ENCODE data around the gene ZBTB12.
"Not testable (repeated sequence)": the region's sequence is repeated elsewhere in the genome, so short reads cannot be mapped to it uniquely, and the experiment has no call there.

Gene ZBTB12

DNA sequence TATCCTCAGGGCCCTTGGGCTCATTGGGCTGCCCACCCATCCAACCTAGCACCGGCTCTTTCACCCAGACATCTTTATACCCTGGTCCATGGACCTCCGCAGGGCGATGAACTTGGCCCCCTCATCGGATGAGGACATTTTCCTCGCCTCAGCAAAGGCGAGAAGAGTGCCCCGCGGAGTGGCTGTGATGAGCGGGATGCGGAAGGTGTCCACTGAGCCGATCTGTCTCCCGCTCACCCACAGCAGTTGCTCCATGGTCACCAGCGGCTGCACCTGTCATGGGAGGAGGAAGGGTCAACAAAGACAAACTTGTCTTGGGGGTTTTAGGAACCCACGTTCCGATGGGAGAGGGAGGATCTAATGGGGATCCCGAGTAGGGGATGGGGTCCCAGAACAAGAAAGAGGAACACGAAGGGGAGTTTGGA lies 40.0 kb downstream of the ZBTB12 start:
- peak in 1 of 10 donors; percentile 77 for DNase-seq
- intact Hi-C loops (cut with DNase I), result loop anchor here (2.0 to 10.0 kb wide), 3 partner anchors 35 to 317 kb away; partner anchors contain the start of genes ABHD16A, ATP6V1G2, DDX39B and EHMT2

DNA sequence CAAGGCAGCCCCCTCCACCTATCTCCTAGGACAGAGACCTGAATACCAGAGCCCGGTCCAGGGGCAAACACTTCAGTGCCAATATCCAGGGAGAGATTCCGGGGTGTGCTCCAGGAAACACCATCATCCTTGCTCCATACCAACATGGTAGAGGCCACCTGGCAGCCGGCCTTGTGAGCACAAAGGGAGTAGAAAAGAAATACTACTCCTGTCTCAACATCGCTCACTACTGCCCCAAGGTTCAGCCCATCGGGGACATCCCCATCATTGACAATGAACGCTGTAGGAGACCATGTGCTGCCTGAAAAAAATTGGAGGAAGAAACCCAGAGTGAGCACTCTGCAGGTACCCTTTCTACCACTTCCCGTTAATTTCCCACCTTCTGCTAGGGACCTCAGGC lies 40.7 kb downstream of the ZBTB12 start:
- DNase-seq, result peak in 1 of 10 donors; percentile 13
- intact Hi-C loops (cut with DNase I), result loop anchor here (10.0 kb wide), 1 partner anchor 316 kb away; the partner anchor contains the start of genes ATP6V1G2, DDX39B and NFKBIL1

DNA sequence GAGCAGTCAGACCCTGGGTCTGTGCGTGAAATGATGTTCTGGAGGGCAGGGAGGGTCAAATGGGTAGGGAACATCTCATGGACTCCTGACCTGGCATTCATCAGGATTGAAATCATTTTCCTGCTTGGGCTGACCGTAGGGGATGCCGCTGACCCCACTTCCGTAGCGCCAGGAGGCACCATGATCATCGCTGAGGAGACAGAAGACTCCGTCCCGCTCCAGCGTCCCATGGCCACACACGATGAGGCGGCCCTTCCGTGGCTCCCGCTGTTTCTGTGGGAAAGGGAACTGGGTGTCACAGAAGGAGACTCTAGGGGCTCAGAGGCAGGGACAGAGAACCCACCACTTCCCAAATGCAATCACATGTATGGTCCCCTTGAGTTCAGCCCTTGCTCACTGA lies 41.5 kb downstream of the ZBTB12 start:
- DNase-seq, result peak in 1 of 10 donors; percentile 62
- intact Hi-C loops (cut with DNase I), result loop anchor here (10.0 kb wide), 1 partner anchor 316 kb away; the partner anchor contains the start of genes ATP6V1G2, DDX39B and NFKBIL1

DNA sequence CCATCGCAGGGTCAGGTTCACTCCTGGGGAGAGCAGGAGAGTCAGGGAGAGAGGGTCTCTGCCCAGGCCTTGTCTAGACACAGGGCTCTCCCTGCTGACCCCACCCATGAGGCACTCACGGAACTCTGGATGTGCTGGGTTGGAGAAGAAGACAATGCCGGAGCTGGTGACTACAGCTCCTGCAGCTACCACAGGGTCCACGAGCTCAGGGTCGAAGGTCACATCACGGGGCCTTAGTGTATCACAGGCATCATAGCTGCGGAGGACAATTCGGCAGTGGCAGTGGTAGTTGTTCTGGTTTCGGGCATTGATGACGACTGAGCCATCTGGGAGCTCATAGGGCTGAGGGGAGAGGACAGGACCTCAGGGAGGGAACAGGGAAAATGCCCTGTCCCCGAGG lies 42.0 kb downstream of the ZBTB12 start:
- intact Hi-C loops (cut with DNase I), result loop anchor here (10.0 kb wide), 1 partner anchor 315 kb away; the partner anchor contains the start of genes ATP6V1G2, DDX39B and NFKBIL1
- DNase-seq, result peak in 1 of 10 donors; percentile 36

DNA sequence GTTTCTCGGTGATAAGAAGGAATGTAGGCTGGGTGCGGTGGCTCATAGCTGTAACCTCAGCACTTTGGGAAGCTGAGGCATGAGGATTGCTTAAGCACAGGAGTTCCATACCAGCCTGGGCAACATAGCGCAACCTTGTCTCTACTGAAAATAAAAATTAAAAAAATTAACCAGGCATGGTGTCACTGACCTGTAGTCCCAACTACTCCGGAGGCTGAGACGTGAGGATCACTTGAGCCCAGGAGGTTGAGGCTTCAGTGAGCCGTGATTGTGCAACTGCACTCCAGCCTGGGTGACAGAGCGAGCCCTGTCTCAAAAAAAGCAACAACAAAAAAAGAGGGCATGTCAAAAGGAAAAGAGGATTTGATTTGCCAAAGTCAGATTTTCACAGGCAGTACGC lies 43.2 kb downstream of the ZBTB12 start:
- intact Hi-C loops (cut with DNase I), result no loop called here
- DNase-seq, result peak in 1 of 10 donors; percentile 14

DNA sequence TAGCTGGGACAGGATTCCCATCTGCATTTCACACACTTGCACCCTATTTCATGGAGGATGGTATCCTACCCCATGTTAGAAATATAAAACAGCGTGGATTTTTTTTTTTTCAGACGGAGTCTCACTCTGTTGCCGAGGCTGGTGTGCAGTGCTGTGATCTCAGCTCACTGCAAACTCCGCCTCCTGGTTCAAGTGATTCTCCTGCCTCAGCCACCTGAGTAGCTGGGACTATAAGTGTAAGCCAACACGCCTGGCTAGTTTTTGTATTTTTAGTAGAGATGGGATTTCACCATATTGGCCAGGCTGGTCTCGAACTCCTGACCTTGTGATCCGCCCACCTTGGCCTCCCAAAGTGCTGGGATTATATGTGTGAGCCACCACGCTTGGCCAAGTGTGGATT lies 44.1 kb downstream of the ZBTB12 start:
- peak in 1 of 10 donors; percentile 4 for DNase-seq
- intact Hi-C loops (cut with DNase I), result not testable (repeated sequence)

DNA sequence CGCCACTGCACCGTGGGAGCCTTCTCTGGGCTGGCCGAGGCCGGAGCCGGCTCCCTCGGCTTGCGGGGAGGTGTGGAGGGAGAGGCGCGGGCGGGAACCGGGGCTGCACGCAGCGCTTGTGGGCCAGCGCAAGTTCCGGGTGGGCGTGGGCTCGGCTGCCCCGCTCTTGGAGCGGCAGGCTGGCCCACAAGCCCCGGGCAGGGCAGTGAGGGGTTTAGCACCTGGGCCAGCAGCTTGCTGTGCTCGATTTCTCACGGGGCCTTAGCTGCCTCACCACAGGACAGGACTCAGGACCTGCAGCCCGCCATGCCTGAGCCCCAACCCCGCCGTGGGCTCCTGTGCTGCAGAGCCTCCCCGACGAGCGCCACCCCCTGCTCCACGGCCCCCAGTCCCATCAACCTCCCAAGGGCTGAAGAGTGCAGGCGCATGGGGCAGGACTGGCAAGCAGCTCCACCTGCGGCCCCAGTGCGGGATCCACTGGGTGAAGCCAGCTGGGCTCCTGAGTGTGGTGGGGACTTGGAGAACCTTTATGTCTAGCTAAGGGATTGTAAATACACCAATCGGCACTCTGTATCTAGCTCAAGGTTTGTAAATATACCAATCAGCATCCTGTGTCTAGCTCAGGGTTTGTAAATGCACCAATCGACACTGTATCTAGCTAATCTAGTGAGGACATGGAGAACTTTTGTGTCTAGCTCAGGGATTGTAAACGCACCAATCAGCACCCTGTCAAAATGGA lies 49.7 kb downstream of the ZBTB12 start:
- intact Hi-C loops (cut with DNase I), result not testable (repeated sequence)

DNA sequence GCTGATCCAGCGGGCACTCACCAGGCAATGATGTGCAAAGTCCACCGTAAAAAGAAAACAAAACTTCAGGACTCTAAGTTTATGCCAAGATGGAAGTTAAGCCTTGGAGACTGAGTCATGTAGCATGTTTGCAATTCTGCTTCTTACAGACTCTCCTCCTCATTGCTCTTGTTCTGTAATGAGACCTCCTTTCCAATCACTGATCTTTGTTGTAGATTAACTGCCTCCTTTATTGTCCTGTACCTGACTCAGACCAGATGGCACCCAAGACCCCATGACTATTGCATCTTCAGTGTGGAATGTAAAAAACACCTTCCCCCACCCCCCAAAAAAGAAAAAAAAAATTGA lies 50.4 kb downstream of the ZBTB12 start:
- no peak for DNase-seq
- intact Hi-C loops (cut with DNase I), result no loop called here

More for the DNA sequence above, 49.7 kb downstream of the ZBTB12 start:
- DNase-seq, result not testable (repeated sequence)

DNA sequence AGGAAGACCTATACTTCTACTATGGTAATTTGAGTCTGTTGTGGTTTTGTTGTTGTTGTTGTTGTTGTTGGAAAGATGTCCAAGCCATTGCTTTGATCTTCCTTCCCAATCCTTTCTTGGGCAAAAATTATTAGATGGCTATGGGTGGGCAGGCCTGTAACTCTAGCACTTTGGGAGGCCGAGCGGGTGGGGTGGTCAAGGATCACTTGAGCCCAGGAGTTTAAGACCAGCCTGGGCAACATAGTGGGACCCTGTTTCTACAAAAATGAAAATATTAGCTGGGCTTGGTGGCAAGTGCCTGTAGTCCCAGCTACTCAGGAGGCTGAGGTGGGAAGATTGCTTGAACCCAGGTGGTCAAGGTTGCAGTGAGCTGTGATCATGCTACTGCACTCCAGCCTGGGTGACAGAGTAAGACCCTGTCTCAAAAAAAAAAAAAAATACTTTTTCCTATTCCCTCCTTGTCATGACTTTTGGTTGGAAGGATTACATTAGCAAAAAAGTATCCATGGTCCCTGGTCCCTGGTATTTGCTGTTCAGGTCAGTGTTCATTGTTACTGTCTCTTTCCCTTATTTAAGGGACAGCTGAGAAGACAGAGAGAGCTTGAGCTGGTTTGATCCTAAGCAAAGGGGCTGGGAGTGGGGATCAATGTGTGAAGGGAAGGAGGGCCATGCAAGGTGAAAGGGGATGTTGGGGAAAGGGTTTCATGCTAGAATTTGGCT lies 51.0 kb downstream of the ZBTB12 start:
- no peak for DNase-seq
- intact Hi-C loops (cut with DNase I), result no loop called here
